HG02981 (cell line): ENCODE data around the gene PDGFA.

Experiments used
- ATAC-seq: cut with Tn5 transposase; IDR thresholded peaks from one replicate; pipeline ENCODE4 v1.9.1; 2021; ENCODE audit warnings: mild to moderate bottlenecking, moderate library complexity; ENCODE audit not compliant: unreplicated experiment

Gene PDGFA

DNA sequence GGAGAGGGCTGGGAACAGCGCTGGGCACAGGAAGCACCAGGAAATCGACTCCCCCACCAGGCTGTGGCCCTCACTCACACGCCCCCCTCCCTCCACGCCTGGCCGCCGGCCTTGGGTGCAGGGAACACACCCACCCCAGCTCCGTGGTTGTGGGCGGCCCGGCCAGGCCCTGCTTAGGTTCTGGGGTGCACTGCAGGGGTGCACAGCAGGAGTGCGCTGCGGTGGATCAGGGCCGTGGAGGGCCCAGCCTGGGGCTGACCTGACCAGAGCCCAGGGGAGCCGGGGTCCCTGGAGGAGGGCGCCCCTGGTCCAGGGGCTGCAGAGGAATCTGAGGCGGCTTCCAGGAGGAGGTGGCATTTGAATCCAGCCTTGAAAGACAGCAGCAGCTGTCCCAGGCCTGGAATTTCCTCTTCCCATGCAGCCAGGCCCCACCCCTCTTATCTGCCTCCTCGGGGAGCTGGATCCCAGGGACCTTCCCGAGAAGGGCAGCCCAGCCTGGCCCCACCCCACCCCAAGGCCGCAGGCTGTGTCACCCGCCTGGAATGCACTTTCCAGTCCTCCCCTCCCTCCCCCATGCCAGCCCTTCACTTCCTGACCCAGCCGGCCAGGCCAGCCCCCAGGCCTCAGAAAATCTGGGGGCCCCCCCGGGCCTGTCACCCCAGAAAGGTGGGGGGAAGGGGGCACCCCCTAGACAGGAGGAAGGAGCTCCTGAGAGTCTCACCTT is 18.4 kb upstream of the PDGFA start:
- no peak for ATAC-seq

DNA sequence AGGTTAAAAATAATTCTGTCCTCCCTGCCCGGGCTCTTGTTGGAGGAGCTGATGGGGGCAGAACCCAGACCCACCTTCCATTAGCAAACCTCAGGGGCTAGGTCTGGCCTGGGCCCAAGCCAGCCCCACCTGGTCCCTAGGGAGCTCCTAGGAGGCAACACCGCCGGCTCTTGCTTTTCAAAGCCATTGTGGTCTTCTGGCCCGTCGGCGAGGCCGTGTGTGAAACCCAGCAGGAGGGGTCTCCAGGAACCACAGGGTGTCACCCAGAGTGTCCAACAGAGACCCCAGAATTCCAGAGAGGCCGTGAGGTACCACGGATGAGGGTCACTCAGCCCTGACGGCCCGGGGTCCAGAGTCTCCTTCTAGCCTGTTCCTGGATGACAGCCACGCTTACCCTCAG is 16.6 kb upstream of the PDGFA start:
- ATAC-seq = no peak

DNA sequence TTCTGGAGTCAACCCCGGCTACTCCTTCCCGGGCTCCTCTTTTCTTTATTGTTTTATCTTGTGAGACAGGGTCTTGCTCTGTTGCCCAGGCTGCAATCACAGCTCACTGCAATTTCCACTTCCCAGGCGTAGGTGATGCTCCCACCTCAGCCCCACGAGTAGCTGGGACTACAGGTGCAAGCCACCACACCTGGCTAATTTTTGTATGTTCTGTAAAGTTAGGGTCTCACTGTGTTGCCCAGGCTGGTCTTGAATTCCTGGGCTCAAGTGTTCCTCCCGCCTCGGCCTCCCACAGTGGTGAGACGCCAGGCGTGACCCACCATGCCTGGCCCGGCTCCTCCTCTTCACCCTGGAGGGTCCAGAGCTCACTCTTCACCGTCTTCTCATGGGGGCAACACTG is 15.3 kb upstream of the PDGFA start:
- ATAC-seq = no peak

DNA sequence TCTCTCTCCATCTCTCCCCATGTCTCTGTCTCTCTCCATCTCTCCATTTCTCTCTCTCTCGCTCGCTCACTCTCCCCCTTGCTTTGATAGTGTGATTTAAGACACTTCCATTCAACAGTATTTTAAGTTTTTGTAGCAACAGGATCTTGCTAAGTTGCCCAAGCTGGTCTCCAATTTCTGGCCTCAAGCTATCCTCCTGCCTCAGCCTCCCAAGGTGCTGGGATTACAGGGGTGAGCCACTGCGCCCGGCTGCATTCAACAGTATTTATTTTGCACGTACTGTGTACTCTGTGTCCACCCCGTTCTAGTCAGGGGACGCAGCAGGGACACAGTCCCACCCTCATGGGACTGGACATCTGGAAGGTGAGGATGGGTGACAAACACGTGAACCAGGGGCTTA is 14.4 kb upstream of the PDGFA start:
- ATAC-seq = no peak

DNA sequence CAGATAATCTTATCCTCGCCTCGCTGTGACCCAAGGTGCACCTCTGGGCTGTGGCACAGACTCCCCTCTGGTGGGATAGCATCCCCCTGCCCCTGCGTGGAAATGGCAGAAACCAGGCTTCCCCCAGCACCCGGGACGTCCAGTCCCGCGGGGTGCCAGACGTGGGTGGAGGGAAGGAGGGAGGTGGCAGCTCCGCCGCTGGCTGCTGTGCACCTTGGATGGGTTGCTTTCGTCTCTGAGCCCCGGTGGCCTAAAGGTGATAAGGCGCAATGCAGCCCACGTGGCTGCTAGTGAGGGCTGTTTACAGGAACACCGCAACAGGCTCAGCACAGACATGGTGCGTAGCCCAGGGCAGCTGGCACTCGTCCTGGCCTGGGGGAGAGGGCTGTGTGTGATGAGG is 13.6 kb upstream of the PDGFA start:
- no peak for ATAC-seq

DNA sequence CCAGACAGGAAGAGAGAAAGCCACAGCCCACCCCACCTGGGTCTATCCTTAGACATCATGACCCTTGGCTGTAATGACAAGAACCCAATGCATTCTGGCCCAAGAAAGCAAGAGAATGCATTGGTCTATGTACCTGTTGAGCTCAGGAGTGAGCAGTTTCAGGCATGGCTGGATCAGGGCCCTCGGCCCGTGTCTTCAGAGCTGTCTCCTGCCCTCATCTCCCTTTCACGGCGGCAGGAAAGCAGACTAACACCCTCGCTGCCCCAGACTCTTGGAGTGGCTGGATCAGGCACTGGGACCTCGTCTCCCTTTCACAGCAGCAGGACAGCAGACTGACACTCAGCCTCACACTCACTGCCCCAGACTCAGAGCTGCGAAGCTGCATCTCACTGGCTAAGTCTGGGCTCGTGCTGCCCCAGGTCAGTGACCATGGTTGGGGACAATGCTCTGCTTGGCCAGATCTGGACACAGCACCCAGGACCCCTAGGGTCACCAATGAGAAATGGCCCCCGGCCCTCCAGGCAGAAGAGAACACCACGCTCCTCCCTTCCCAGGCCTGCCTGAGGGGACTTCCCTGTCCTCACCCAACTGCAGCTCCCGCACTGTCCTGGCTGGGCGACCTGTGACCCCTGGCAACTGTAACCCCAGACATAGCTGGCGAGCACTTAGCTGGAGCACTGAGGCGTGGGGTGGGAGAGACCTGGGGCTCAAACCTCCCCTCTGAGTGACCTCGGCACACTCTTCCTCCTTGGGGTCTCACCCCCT is 12.9 kb upstream of the PDGFA start:
- no peak for ATAC-seq

DNA sequence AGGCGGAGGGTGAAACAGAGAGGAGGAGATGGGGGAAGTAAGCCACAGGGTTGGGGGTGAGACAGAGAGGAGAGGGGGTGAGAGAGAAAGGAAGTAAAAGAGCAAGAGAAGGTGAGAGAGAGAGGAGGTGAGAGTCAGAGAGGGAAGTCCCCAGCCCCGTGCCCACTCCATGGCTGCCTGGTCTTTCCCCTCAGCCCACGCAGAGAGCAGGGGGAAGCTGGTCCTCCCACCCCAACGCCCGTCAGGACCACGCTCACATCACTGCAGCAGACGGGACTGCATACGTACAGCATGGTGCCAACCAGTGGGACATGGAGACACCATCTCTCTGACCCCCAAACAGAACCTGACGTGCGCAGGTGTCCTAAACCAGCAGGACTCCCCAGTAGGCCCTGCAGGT is 12.1 kb upstream of the PDGFA start:
- ATAC-seq = no peak

DNA sequence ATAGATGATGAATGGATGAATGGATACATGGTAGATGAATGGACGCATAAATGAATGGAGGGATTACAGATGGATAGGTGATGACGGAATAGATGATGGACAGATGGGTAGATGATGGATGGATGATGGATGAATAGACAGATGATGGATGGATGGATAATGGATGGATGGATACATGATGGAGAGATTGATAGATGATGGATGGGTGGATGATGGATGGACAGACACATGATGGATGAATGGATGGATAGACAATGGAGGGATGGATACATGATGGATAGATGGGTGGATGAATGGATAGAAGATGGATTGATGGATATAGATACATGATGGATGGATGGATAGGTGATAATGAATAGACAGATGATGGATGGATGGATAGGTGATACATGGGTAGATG is 8.8 kb upstream of the PDGFA start:
- ATAC-seq = no peak

DNA sequence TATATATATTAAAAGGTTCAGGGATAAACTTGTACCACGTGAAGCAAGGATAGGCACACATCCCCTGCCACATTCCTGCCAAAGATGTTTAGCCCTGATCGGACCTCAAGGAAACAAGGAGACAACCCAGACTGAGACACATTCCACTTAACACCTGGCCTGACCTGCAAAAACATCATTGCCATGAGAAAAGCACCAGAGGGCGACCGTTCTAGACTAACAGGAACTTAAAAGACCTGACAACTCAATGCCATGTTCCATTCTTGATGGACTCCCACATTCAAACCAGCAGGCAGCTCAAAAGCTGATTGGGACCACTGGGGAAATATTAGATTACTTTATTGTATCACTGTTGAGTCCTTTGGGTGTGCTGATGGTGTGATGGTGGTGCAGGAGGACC is 8.1 kb upstream of the PDGFA start:
- no peak for ATAC-seq

DNA sequence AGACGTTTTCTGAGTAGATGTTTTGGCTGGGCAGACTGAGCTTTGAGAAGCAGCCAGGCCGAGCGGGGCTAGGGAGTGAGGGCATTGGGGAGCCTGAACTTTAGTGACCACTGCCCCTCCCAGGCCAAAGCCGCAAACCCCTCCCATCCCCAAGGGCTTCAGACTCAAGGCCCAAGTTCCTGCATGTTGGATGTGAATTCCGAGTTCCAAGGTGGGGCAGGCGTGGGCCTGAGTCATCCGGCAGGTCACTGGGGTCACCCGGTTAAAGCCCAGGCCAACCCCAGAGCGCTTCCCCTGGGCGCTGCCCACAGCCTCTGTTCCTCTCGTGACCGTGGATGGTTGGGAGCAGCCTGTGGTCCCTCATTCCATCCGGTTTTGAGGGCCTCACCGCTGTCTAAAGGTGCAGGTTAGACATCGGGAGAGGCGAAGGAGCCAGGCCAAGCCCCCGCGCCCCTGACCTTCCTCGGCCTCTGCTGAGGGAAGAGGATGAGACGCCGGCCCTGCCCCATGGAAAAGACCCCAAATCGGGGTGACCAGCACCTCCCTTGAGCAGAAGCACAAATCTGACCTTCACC is 6.9 kb upstream of the PDGFA start:
- no peak for ATAC-seq

DNA sequence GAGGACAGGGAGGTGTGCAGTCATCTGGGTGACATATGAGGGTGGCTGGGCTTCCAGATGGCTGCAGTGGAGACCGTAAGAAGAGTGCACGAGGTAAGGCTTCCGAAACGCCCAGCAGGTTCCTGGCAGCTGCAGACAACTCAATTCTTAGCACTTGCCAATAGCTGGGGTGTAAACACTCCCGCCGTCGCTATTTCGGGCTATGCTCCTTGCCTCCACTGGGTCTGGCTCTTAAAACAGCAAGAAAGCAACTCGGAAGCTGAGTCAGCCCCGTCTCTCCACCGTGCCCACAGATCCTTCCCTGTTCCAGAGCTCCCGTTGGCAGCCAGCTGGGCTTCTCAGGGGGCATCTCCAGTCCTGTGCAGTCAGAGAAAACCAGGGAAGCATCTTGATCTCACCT is 6.1 kb upstream of the PDGFA start:
- ATAC-seq = no peak

DNA sequence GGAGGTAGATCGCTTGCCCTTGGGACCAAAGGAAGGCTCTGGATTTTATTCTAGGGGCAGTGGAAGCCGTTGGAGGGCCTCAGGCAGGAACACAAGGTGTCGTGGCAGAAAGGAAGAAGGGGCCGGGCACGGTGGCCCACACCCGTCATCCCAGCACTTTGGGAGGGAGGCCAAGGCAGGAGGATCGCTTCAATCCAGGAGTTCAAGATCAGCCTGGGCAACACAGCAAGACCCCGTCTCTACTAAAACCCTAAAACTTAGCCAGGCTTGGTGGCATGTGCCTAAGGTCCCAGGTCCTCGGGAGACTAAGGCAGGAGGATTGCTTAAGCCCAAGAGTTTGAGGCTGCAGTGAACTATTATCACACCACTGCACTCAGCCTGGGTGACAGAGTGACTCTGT is 5.2 kb upstream of the PDGFA start:
- no peak for ATAC-seq

DNA sequence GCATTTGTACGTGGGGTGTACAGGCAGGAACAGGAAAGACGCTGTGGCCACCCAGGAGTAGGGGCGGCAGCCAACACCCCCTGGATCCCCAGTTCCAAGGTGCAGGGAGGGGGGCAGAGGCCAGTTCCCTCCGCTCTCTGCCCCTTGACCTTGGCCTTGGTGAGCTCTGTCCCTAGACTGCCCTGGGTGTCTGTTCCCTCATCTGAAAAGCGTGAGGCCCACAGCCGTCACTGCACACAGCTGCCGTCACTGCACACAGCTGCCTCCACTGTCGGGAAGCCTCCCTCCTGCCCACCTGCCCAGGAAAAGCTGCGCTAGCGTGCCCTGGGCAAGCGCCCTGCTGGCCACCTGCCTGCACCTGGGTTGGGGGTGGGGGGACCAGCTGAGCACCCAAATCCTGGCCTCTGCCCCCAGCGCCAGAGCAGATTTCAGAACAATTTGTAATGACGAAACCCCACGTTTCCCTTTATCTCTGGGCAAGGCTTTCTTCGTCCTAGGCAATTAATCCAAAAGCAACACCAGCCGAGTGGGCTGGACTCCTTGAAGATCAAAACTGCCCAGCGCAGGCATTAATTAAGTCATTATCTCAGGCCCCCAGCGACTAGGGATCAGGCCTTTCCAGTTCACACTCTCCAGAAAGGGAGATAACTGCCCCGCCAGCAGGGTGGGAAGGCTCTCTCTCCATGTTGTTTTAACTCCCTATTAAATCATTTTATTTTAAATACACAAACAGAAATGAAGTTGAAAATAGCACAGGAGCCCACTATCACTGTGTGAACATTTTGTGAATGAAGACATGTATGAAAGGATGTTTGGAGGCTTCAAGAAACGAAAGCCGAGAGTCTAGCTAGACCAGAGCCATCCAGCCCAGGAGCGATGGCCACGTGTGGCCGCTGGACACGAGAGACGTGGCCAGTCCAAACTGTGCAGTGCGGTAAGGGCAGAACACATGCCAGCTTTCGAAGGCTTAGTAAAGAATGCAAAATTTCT is 4.0 kb upstream of the PDGFA start:
- no peak for ATAC-seq

DNA sequence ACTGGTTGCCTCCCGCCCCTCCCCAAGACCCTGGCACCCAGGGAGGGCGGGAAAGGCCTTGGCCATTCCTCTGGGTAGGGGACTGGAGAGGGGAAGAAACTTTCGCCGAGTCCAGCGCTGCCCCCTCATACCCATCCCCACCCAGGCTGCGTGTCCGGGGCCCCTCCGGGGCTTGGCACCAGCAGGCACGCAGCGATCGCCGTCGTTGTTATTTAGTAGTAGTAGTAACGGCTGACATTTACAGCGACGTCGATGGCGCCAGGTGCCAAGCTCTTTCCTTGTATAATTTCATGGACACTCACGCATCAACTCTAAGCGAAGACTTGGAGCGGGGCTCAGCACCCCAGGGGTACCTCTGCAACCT is 3.3 kb upstream of the PDGFA start:
- no peak for ATAC-seq

DNA sequence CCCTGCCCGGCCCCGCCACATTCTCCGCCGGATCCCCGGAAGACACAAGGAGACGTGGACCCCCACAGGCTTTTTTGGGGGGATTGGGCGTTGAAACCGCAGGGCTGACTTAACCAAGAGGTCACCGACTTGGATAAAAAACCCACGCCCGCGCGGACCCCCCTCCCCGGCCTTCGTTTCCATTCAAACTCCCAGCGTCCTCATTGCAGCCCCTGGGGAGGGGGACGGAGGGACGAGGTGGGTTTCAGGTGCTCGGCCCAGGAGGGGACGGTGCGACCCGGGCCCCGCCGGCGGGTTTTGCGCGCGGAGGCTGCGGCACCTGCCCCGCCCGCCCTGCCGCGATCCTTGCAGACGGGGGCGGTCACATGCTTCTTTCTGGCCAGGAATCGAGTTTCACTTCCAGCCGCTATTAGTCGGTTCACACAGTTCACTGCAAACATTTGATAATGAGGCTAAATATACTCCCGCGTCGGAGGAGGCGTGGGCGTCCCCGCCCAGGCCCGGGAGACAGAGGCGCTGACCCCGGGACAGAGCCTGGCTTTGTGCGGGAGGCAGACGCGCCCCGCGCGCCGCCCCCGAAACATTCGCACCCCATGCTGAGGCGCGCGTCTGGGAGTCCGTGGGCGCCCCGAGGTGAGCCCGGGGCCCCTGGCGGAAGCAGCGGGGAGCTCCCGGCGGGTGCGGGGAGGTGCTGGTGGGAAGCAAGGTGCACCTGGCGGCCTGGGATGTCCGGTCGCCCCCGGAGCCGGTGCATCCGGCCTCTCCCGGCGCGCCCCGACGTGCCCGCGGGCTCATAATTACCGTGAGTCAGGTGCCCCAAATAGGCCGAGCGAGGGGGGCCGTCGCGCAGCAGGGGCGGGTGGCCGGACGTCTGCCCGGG is 2.7 kb upstream of the PDGFA start:
- no peak for ATAC-seq

DNA sequence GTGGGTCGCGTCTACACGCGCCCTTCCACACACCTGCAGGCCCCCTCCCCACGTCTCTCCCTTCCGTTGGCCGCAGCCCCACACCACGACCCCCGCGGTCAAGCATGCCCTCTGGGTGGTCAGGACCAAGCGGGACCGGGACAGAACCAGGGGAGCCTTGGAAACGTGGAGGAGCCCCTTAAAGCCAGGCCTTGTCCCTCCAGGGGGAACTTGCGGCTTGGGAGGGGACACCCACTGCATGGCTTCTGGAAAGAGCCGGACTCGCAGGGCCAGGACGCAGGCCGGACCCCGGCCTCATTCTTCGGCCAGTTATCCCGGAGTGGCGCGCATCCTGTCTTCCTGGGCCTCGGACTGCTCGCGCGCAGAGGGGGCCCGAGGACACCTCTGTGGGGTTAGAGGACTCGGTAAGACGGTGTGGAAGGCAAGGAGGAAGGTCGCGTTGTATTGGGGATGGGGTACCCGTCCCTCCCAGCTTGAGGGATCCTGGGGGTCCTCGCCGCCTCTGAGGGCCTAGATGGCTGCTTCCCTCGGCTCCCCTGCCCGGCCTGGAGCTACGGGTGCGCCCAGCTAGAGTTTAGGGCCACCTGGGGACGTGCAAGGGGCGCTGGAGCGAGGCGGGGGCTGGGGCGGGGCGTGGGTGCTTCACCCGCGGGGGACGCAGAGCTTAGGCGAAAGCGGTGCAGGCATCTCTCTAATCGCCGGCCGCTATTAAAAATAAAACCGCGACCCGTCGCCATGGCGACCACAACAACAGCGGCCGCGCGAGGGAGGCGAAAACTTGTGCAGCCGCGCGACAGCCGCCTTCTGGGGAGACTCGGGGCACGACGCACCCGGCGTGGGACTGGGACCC is 1.8 kb upstream of the PDGFA start:
- ATAC-seq = no peak

DNA sequence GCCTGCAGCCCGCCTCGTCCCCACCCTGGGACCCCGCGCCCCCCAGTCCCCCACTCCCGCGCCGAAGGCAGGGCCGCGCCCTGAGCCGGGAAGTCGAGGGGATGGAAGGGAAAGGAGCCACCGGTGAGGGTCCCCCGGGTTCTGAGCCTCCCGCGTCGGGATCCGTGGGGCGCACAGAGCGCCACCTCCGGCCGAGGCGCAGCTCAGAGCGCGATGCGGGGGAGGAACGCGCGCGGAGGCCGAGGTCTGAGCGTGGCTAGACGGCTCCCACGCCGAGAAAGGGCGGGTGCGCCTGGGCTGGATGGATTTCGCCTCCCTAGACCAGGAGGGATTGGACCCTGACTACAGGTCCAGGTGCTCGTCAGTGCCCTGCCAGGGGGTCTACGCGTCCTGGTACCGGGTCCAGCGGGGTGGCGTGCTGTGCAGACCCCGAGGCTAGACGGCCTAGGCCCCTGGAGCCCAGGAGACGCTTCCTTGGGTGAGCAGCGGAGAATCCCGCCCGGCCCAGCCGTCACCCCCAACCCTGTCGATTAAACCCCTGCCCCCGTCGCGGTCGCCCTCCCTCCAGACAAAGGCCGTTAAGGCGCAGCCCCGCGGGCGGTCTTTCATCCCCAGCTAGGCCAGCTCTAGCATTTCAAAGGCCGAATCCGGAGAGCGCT is 986 bp upstream of the PDGFA start:
- ATAC-seq = no peak

DNA sequence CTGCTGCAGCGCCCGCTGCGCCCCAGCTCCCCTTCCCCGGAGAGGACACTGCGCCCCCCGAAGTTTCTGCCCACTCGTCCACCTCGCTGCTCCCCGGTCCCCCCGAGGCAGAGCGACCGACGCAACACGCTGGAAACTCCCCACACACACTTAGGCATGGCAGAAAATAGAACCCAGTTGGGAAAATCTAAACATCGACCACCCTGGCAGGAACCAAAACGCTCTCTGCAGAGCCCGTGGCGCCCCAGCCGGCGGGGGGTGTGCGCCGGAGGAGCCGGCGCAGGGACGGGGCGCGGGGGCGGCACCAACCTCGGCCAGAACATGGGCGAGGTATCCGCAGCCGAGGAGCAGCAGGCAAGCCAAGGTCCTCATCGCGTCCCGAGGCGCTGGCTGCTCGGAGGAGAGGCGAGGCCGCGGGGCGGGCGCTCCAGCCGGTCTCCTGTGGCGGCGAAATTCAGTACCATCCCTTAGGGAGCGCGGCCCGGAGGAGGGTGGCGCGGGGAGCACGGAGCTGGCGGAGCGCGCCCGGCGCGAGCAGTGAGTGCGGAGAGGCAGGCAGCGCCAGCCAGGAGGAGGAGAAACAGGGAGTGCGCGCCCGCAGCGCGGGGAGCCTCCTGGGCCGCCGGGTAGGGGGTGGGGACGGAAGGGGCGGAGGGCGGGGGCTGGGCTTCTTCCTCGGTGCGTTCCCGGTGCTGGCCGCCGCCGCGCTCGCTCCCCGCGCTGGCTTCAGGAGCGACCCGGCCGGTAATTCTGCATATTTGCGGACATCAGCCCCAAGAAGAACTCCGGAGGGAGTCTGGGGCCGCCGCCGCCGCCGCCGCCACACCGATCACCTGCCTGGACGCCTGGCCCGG is 789 bp downstream of the PDGFA start:
- ATAC-seq = no peak
